WTC11 (cell line): ENCODE measurements around the gene CCDC50. TPM values are rescaled to one million over a fixed set of nuclear protein-coding genes. Genes with fewer than 3 reads are reported as not detected.

Experiments used
- ATAC-seq: fragments of 200-7000 bp; cut with Tn5 transposase; 2 replicates; pipeline ENCODE4 v1.10.0; 2021; ENCODE audit warnings: mild to moderate bottlenecking, moderate library complexity
- CTCF ChIA-PET: fragments of 300-600 bp; sonication (Branson Sonifier 250); formaldehyde crosslinking; loops from one replicate; lab custom pipeline; 2021; ENCODE audit warnings: antibody characterized with exemption; lab: Charles Lee
- POLR2A ChIA-PET: fragments of 350-600 bp; sonication (Branson Sonifier 250); formaldehyde crosslinking; loops from one replicate; lab custom pipeline; 2021; ENCODE audit warnings: antibody characterized with exemption; lab: Charles Lee
- DNase-seq: peaks from one replicate; pipeline ENCODE4 v3.0.0; 2021; ENCODE audit warnings: low spot score
- H3K27ac Mint-ChIP-seq: 2 replicates; pipeline ENCODE4 v1.8.0; 2021; ENCODE audit warnings: mixed read lengths
- H3K27me3 Mint-ChIP-seq: 2 replicates; pipeline ENCODE4 v1.8.0; 2021; ENCODE audit warnings: low read depth, mild to moderate bottlenecking, moderate library complexity, mixed read lengths
- H3K36me3 Mint-ChIP-seq: 2 replicates; pipeline ENCODE4 v1.8.0; 2021; ENCODE audit warnings: mixed read lengths
- H3K4me1 Mint-ChIP-seq: 2 replicates; pipeline ENCODE4 v1.8.0; 2022; ENCODE audit warnings: mixed read lengths
- H3K4me3 Mint-ChIP-seq: 2 replicates; pipeline ENCODE4 v1.8.0; 2021; ENCODE audit warnings: mild to moderate bottlenecking, moderate library complexity, mixed read lengths
- H3K9me3 Mint-ChIP-seq: 2 replicates; pipeline ENCODE4 v1.8.0; 2021; ENCODE audit warnings: mixed read lengths
- CBFB ChIP-seq: sonication (generic); formaldehyde crosslinking; IDR thresholded peaks from 2 replicates; pipeline ENCODE4 v1.8.1; 2022; ENCODE audit warnings: mild to moderate bottlenecking, low read depth, missing genetic modification reagents
- FOXK1 ChIP-seq: sonication (generic); formaldehyde crosslinking; IDR thresholded peaks from 2 replicates; pipeline ENCODE4 v1.8.0; 2022; ENCODE audit warnings: mild to moderate bottlenecking, moderate library complexity, missing genetic modification reagents
- KAT7 ChIP-seq: sonication (generic); formaldehyde crosslinking; IDR thresholded peaks from 2 replicates; pipeline ENCODE4 v1.8.1; 2023; ENCODE audit warnings: missing genetic modification reagents, mild to moderate bottlenecking, borderline replicate concordance
- MXD4 ChIP-seq: fragments of 250-450 bp; sonication (Bioruptor Pico); IDR thresholded peaks from 2 replicates; pipeline ENCODE4 v1.8.0; 2021; ENCODE audit warnings: mild to moderate bottlenecking, moderate library complexity, borderline replicate concordance
- NFATC4 ChIP-seq: fragments of 250-450 bp; sonication (Bioruptor Pico); IDR thresholded peaks from 2 replicates; pipeline ENCODE4 v1.9.0; 2021; ENCODE audit warnings: mild to moderate bottlenecking
- NR2C2 ChIP-seq: sonication (generic); formaldehyde crosslinking; IDR thresholded peaks from 2 replicates; pipeline ENCODE4 v1.8.0; 2022; ENCODE audit warnings: mild to moderate bottlenecking, missing genetic modification reagents
- NR3C1 ChIP-seq: sonication (generic); formaldehyde crosslinking; conservative IDR thresholded peaks from 2 replicates; pipeline ENCODE4 v1.8.1; 2023; ENCODE audit warnings: low read depth, mild to moderate bottlenecking, missing genetic modification reagents
- PRRX2 ChIP-seq: fragments of 250-450 bp; sonication (Bioruptor Pico); IDR thresholded peaks from 2 replicates; pipeline ENCODE4 v1.8.0; 2021; ENCODE audit warnings: mild to moderate bottlenecking
- RORB ChIP-seq: fragments of 250-450 bp; sonication (Bioruptor Pico); IDR thresholded peaks from 2 replicates; pipeline ENCODE4 v1.9.0; 2021; ENCODE audit warnings: mild to moderate bottlenecking
- SMAD3 ChIP-seq: sonication (generic); formaldehyde crosslinking; IDR thresholded peaks from 2 replicates; pipeline ENCODE4 v1.8.0; 2022; ENCODE audit warnings: missing genetic modification reagents, mild to moderate bottlenecking, borderline replicate concordance
- SOX15 ChIP-seq: fragments of 250-450 bp; sonication (Bioruptor Pico); IDR thresholded peaks from 2 replicates; pipeline ENCODE4 v1.9.0; 2021; ENCODE audit warnings: mild to moderate bottlenecking
- TEAD1 ChIP-seq: sonication (generic); formaldehyde crosslinking; IDR thresholded peaks from 2 replicates; pipeline ENCODE4 v1.8.0; 2022; ENCODE audit warnings: mild to moderate bottlenecking, missing genetic modification reagents
- ZNF138 ChIP-seq: sonication (generic); formaldehyde crosslinking; conservative IDR thresholded peaks from 2 replicates; pipeline ENCODE4 v1.8.1; 2022; ENCODE audit warnings: mild to moderate bottlenecking, moderate library complexity, missing genetic modification reagents
- ZNF232 ChIP-seq: sonication (generic); formaldehyde crosslinking; IDR thresholded peaks from 2 replicates; pipeline ENCODE4 v1.8.0; 2022; ENCODE audit warnings: mild to moderate bottlenecking, missing genetic modification reagents
- total RNA-seq: library from RNA; stranded (reverse); gene quantifications from 3 replicates; pipeline ENCODE4 v1.2.3, GENCODE V29; 2021
- TF ChIP-seq, protein P1 (sequence below): sonication (generic); formaldehyde crosslinking; IDR thresholded peaks from 2 replicates; pipeline ENCODE4 v1.8.1; 2022; ENCODE audit warnings: missing genetic modification reagents, borderline replicate concordance
- TF ChIP-seq, protein P2 (sequence below): sonication (generic); formaldehyde crosslinking; IDR thresholded peaks from 2 replicates; pipeline ENCODE4 v1.8.0; 2023; ENCODE audit warnings: mild to moderate bottlenecking, missing genetic modification reagents
- TF ChIP-seq, protein P3 (sequence below): sonication (generic); formaldehyde crosslinking; IDR thresholded peaks from 2 replicates; pipeline ENCODE4 v1.8.1; 2022; ENCODE audit warnings: mild to moderate bottlenecking, missing genetic modification reagents, moderate library complexity, borderline replicate concordance
- TF ChIP-seq, protein P4 (sequence below): sonication (generic); formaldehyde crosslinking; conservative IDR thresholded peaks from 2 replicates; pipeline ENCODE4 v1.8.1; 2022; ENCODE audit warnings: mild to moderate bottlenecking, missing genetic modification reagents
- TF ChIP-seq, protein P5 (sequence below): fragments of 250-450 bp; sonication (Bioruptor Pico); IDR thresholded peaks from 2 replicates; pipeline ENCODE4 v1.8.0; 2021; ENCODE audit warnings: mild to moderate bottlenecking
- TF ChIP-seq, protein P6 (sequence below): fragments of 250-450 bp; sonication (Bioruptor Pico); IDR thresholded peaks from 2 replicates; pipeline ENCODE4 v1.9.0; 2021; ENCODE audit warnings: moderate library complexity, mild to moderate bottlenecking, inconsistent platforms, borderline replicate concordance

Gene CCDC50
- total RNA-seq, 1 experiment from 2014 or later: 33.1 TPM

DNA sequence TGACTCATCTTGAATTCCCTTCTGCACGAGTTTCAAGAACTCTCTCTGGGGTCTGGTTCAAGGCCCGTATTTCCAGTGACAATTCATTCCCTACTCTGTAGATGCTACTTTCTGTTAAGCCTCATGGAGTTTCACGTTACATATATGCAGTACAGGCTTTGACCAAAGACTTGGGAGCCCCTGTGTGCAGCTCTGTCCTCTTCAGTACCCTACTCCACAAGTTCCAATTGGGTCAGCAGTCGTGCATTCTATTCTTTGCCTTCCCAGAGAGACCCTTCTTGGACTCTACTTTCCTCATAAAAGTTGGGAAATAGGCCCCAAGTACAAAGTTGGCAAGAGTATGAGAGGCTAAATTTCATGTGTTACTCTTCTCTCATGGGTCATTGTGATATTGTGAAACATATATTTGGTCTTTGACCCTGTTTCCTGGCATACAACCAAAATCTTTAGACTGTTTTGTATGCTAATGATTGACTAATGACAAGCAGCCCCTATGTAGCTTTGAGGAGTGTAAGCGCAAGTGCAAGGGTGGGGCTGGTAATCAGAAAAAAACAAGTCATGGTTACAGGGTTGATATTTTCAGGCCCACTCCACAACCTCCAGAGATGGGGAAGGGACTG, 15.0 kb upstream of the CCDC50 start:
- DNase-seq: no peak
- no peak overlapping the region for H3K27ac Mint-ChIP-seq
- no peaks in the 10 kb centered on the region for H3K36me3 Mint-ChIP-seq
- ChIA-PET CTCF (no interaction called here), POLR2A (no interaction called here)
- ATAC-seq: no peak
- TF ChIP-seq PRRX2 (CRISPR knock-in tag) (no peak), NR2C2 (no peak), NFATC4 (CRISPR knock-in tag) (no peak), FOXK1 (no peak), KAT7 (CRISPR knock-in tag) (no peak), SOX15 (no peak), MXD4 (CRISPR knock-in tag) (no peak), SMAD3 (CRISPR knock-in tag) (no peak), TEAD1 (no peak), RORB (CRISPR knock-in tag) (no peak), NR3C1 (CRISPR knock-in tag) (no peak), ZNF138 (CRISPR knock-in tag) (no peak), CBFB (no peak), ZNF232 (CRISPR knock-in tag) (no peak)
- TF ChIP-seq, protein P1, sequence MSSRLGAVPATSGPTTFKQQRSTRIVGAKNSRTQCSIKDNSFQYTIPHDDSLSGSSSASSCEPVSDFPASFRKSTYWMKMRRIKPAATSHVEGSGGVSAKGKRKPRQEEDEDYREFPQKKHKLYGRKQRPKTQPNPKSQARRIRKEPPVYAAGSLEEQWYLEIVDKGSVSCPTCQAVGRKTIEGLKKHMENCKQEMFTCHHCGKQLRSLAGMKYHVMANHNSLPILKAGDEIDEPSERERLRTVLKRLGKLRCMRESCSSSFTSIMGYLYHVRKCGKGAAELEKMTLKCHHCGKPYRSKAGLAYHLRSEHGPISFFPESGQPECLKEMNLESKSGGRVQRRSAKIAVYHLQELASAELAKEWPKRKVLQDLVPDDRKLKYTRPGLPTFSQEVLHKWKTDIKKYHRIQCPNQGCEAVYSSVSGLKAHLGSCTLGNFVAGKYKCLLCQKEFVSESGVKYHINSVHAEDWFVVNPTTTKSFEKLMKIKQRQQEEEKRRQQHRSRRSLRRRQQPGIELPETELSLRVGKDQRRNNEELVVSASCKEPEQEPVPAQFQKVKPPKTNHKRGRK (CRISPR knock-in tag): no peak
- TF ChIP-seq, protein P2, sequence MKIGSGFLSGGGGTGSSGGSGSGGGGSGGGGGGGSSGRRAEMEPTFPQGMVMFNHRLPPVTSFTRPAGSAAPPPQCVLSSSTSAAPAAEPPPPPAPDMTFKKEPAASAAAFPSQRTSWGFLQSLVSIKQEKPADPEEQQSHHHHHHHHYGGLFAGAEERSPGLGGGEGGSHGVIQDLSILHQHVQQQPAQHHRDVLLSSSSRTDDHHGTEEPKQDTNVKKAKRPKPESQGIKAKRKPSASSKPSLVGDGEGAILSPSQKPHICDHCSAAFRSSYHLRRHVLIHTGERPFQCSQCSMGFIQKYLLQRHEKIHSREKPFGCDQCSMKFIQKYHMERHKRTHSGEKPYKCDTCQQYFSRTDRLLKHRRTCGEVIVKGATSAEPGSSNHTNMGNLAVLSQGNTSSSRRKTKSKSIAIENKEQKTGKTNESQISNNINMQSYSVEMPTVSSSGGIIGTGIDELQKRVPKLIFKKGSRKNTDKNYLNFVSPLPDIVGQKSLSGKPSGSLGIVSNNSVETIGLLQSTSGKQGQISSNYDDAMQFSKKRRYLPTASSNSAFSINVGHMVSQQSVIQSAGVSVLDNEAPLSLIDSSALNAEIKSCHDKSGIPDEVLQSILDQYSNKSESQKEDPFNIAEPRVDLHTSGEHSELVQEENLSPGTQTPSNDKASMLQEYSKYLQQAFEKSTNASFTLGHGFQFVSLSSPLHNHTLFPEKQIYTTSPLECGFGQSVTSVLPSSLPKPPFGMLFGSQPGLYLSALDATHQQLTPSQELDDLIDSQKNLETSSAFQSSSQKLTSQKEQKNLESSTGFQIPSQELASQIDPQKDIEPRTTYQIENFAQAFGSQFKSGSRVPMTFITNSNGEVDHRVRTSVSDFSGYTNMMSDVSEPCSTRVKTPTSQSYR (CRISPR knock-in tag): no peak
- TF ChIP-seq, protein P3, sequence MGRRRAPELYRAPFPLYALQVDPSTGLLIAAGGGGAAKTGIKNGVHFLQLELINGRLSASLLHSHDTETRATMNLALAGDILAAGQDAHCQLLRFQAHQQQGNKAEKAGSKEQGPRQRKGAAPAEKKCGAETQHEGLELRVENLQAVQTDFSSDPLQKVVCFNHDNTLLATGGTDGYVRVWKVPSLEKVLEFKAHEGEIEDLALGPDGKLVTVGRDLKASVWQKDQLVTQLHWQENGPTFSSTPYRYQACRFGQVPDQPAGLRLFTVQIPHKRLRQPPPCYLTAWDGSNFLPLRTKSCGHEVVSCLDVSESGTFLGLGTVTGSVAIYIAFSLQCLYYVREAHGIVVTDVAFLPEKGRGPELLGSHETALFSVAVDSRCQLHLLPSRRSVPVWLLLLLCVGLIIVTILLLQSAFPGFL: no peak
- TF ChIP-seq, protein P4, sequence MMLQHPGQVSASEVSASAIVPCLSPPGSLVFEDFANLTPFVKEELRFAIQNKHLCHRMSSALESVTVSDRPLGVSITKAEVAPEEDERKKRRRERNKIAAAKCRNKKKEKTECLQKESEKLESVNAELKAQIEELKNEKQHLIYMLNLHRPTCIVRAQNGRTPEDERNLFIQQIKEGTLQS (CRISPR knock-in tag): no peak
- TF ChIP-seq, protein P5, sequence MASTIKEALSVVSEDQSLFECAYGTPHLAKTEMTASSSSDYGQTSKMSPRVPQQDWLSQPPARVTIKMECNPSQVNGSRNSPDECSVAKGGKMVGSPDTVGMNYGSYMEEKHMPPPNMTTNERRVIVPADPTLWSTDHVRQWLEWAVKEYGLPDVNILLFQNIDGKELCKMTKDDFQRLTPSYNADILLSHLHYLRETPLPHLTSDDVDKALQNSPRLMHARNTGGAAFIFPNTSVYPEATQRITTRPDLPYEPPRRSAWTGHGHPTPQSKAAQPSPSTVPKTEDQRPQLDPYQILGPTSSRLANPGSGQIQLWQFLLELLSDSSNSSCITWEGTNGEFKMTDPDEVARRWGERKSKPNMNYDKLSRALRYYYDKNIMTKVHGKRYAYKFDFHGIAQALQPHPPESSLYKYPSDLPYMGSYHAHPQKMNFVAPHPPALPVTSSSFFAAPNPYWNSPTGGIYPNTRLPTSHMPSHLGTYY (CRISPR knock-in tag): no peak
- TF ChIP-seq, protein P6, sequence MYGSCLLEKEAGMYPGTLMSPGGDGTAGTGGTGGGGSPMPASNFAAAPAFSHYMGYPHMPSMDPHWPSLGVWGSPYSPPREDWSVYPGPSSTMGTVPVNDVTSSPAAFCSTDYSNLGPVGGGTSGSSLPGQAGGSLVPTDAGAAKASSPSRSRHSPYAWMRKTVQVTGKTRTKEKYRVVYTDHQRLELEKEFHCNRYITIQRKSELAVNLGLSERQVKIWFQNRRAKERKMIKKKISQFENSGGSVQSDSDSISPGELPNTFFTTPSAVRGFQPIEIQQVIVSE (CRISPR knock-in tag): no peak
- no peak overlapping the region for H3K4me3 Mint-ChIP-seq
- H3K27me3 Mint-ChIP-seq: no peaks in the 10 kb centered on the region
- H3K9me3 Mint-ChIP-seq: peaks cover 6% of the 10 kb centered on the region; the same call in 1 of the 2 replicates
- no peaks in the 10 kb centered on the region for H3K4me1 Mint-ChIP-seq
